Measurements from ENCODE around the gene SORCS2. TPM values are rescaled to one million over a fixed set of nuclear protein-coding genes. Genes with fewer than 3 reads are reported as not detected.

SORCS2 gene
- total and polyA plus RNA-seq, 2 of the 8 experiments (the other 6 are each of a cell fraction or from before 2014, with no cell fraction given) = 0.36 to 1.8 TPM

GRCh38 chr4:7540206-7540605 is 347.9 kb downstream of the SORCS2 start (continued):
- TF ChIP-seq GTF2F1 (IDR thresholded peaks at IDR 0.05; ENCODE audit: borderline replicate concordance, low read depth, low read length) (no peak), TCF12 (IDR thresholded peaks at IDR 0.05; ENCODE audit: low read depth, low read length) (no peak), POLR2A (IDR thresholded peaks at IDR 0.05; ENCODE audit: control extremely low read depth in 1 of 2, low read depth in 2 of 2, low read length in 2 of 2) (no peak), TEAD4 (IDR thresholded peaks at IDR 0.05; ENCODE audit: low read depth, low read length) (no peak), POU5F1 (IDR thresholded peaks at IDR 0.05; ENCODE audit: low read depth, low read length) (no peak)
